Left lung (tissue), 10 donors: ENCODE measurements around the gene FRMD4A. TPM values are rescaled to one million over a fixed set of nuclear protein-coding genes. Genes with fewer than 3 reads are reported as not detected.

Experiments used
- ATAC-seq: fragments of 200-7000 bp; cut with Tn5 transposase; one replicate; pipeline ENCODE4 v1.9.1; 2020; ENCODE audit warnings: moderate library complexity
- DNase-seq, 4 donors: peaks; one replicate each; pipeline ENCODE4 v3.0.0-alpha.2; 2013 to 2020
- H3K27ac ChIP-seq, 2 donors: fragments of 200-600 bp; sonication (generic) in 1 of 2; one replicate each; pipeline versions ENCODE4 v1.5.0 to v1.8.0; 2020 to 2021
- H3K27me3 ChIP-seq, 2 donors: fragments of 200-600 bp; sonication (generic) in 1 of 2; one replicate each; pipeline versions ENCODE4 v1.5.0 to v1.8.0; 2020 to 2021
- H3K36me3 ChIP-seq, 2 donors: fragments of 200-600 bp; sonication (generic) in 1 of 2; one replicate each; pipeline versions ENCODE4 v1.5.0 to v1.8.0; 2020 to 2021
- H3K4me1 ChIP-seq, 2 donors: fragments of 200-600 bp; one replicate each; pipeline ENCODE4 v1.8.0; 2021
- H3K4me3 ChIP-seq, 2 donors: fragments of 200-600 bp; sonication (generic) in 1 of 2; one replicate each; pipeline versions ENCODE4 v1.5.0 to v1.8.0; 2020 to 2021; ENCODE audit warnings: mild to moderate bottlenecking in 1 of 2
- H3K9me3 ChIP-seq, 2 donors: fragments of 200-600 bp; sonication (generic) in 1 of 2; one replicate each; pipeline versions ENCODE4 v1.5.0 to v1.8.0; 2020 to 2021
- intact Hi-C, 2 donors: fragments of 100-400 bp; cut with DNase I; formaldehyde crosslinking; loops; one replicate each; pipeline versions ENCODE4 v1.11.2 to v1.14.2; 2022
- polyA plus RNA-seq, 6 donors: library from polyadenylated mRNA; unstranded; fragments of 120-200 nt; gene quantifications; one replicate each; pipeline ENCODE4 v1.2.1, GENCODE V29; 2013; ENCODE audit not compliant: insufficient read length in 6 of 6
- total RNA-seq, 2 donors: library from RNA; stranded (reverse); fragmentation: NEBNext Ultra II Directional; extraction: Animal tissue kit (Norgen Biotek cat#: 25700); gene quantifications; one replicate each; pipeline ENCODE4 v1.2.1, GENCODE V29; 2021
- TF ChIP-seq, protein P1 (sequence below), 2 donors: fragments of 200-600 bp; sonication (generic) in 1 of 2; IDR thresholded peaks; one replicate each; pipeline versions ENCODE4 v1.5.0 to v1.8.0; 2021; ENCODE audit warnings: antibody characterized with exemption in 2 of 2
- donor health status: DM: no; HTN: yes; CAD: no.
- donor health status: DM: no; HTN: no; CAD: no.

Gene FRMD4A
- total and polyA plus RNA-seq, 8 donors, result 33.9 to 62.8 (median 57.0) TPM

- no peak for DNase-seq
- no peak for ATAC-seq
- TF ChIP-seq, protein P1, sequence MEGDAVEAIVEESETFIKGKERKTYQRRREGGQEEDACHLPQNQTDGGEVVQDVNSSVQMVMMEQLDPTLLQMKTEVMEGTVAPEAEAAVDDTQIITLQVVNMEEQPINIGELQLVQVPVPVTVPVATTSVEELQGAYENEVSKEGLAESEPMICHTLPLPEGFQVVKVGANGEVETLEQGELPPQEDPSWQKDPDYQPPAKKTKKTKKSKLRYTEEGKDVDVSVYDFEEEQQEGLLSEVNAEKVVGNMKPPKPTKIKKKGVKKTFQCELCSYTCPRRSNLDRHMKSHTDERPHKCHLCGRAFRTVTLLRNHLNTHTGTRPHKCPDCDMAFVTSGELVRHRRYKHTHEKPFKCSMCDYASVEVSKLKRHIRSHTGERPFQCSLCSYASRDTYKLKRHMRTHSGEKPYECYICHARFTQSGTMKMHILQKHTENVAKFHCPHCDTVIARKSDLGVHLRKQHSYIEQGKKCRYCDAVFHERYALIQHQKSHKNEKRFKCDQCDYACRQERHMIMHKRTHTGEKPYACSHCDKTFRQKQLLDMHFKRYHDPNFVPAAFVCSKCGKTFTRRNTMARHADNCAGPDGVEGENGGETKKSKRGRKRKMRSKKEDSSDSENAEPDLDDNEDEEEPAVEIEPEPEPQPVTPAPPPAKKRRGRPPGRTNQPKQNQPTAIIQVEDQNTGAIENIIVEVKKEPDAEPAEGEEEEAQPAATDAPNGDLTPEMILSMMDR (IDR thresholded peaks at IDR 0.05), result no peak
- Histone ChIP-seq H3K4me3 (no peak overlapping the region), H3K27ac (no peak overlapping the region), H3K9me3 (no peaks in the 10 kb centered on the region), H3K27me3 (peaks cover 0 to 6% of the 10 kb centered on the region in 2 donors), H3K4me1 (peaks cover 21 to 23% of the 10 kb centered on the region in 2 donors), H3K36me3 (no peaks in the 10 kb centered on the region)
- intact Hi-C loops, result no loop called here
Observed at GRCh38 chr10:13792006-13792405, 538.7 kb downstream of the FRMD4A start.

DNA sequence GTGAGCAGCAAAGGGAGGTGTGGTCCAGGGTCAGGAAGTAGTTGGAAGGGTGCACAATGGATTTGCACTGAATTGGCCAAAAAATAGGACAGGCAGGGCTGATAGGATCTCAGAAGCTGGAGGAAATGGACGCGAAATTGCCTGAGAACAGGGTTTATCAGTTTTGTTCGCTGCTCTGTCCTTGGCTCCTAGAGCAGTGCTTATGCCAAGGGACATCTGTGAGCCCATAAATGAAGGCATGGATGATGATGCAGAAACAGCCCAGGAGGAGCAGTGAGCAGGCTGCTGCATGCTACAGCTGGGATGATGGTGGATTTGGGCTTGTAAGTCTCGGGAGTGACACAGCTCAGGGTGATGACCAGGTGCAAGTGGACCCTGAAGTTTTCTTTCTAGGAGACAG is 539.2 kb downstream of the FRMD4A start:
- intact Hi-C loops, result no loop called here
- DNase-seq (no peak), ATAC-seq (no peak)
- TF ChIP-seq, protein P1 (IDR thresholded peaks at IDR 0.05), result no peak
- peaks cover 0 to 6% of the 10 kb centered on the region in 2 donors for H3K27me3 ChIP-seq
- H3K9me3 ChIP-seq, result no peaks in the 10 kb centered on the region
- no peak overlapping the region for H3K4me3 ChIP-seq
- peaks cover 21 to 27% of the 10 kb centered on the region in 2 donors for H3K4me1 ChIP-seq
- H3K27ac ChIP-seq, result no peak overlapping the region
- H3K36me3 ChIP-seq, result no peaks in the 10 kb centered on the region

DNA sequence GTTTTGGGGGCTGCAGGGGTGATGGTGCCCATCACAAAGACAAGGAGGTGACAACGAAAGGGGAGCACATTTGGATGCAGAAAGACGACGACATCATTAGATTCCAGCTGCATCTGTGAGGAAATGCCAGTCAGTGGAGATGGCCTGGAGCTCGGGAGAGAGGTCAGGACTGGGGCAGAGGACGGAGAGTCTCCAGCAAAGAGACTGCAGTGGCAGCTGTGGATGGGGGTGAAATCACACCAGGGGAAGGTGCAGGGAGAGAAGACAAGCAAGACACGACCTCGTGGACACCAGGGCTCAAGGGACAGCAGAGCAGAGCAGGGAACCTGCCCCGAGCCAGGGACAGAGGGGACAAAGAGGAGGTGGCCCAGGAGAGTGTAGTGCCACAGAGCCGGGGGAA is 540.5 kb downstream of the FRMD4A start:
- H3K9me3 ChIP-seq, result no peaks in the 10 kb centered on the region
- intact Hi-C loops, result no loop called here

GRCh38 chr10:13789448-13789829 is 541.3 kb downstream of the FRMD4A start:
- H3K27me3 ChIP-seq, result peaks cover 0 to 2% of the 10 kb centered on the region in 2 donors
- H3K9me3 ChIP-seq, result no peaks in the 10 kb centered on the region
- H3K27ac ChIP-seq, result no peak overlapping the region
- intact Hi-C loops, result loop anchor here in 1 of 2 donors (5.0 to 10.0 kb wide), 2 partner anchors 165 to 303 kb away; no protein-coding TSS in a partner anchor
- no peak overlapping the region for H3K4me3 ChIP-seq
- DNase-seq, result no peak
- no peaks in the 10 kb centered on the region for H3K36me3 ChIP-seq
- peaks cover 18 to 27% of the 10 kb centered on the region in 2 donors for H3K4me1 ChIP-seq
- ATAC-seq, result no peak
- TF ChIP-seq, protein P1 (IDR thresholded peaks at IDR 0.05), result no peak

More for the DNA sequence above, 540.5 kb downstream of the FRMD4A start:
- TF ChIP-seq, protein P1 (IDR thresholded peaks at IDR 0.05), result no peak
- Histone ChIP-seq H3K4me3 (no peak overlapping the region), H3K27me3 (peaks cover 0 to 6% of the 10 kb centered on the region in 2 donors), H3K4me1 (peaks cover 20 to 27% of the 10 kb centered on the region in 2 donors), H3K27ac (no peak overlapping the region), H3K36me3 (no peaks in the 10 kb centered on the region)
- no peak for ATAC-seq
- DNase-seq, result no peak

DNA sequence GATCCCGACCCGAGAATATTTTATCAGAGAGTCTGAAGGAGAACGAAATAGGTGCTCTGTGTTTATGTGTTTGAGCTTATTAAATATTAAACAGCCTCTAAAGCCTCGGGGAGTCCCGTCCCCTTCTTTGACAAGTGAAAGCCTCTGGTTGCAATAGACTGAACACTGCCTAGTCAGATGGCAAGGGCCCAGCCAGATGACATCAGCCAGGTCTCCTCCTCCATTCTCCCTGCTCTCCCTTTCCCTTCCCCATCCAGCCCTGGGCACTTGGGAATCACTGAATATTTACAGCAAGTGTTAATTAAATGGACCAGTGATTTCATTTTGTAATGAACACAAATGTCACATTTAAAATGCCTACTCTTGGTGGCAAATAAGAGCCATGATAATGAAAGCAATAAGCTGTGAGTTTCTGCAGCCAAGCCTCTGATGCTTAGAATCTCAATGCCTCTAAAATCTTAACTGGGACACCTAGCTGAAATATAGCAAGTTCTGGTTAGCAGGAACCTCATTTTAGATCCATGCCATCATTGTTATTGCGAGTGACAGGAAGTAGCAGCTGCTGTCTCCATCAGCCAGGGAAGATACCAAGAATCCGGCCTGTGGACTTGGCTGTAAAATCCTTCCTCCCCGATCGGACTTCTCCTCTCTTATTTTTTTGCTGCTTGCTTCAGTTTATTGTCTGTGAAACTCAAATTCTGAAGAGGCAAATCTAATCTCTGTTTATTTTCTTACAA is 541.8 kb downstream of the FRMD4A start:
- ATAC-seq (peak; percentile 38), DNase-seq (peak in 2 of 4 donors; percentile 39 to 68)
- intact Hi-C loops, result loop anchor here in 1 of 2 donors (5.0 to 10.0 kb wide), 2 partner anchors 166 to 303 kb away; no protein-coding TSS in a partner anchor
- Histone ChIP-seq H3K4me1 (peaks cover 18 to 27% of the 10 kb centered on the region in 2 donors), H3K9me3 (no peaks in the 10 kb centered on the region), H3K27me3 (no peaks in the 10 kb centered on the region), H3K27ac (peak overlapping the region; percentile 37 to 63), H3K4me3 (no peak overlapping the region), H3K36me3 (no peaks in the 10 kb centered on the region)
- TF ChIP-seq, protein P1 (IDR thresholded peaks at IDR 0.05), result no peak
